Nephron (organoid): ENCODE data around the gene CDH13.

Source experiments
- H3K27ac Mint-ChIP-seq, 3 experiments: 2 replicates each; pipeline ENCODE4 v1.8.0; 2020; ENCODE audit warnings: mixed read lengths in 3 of 3, mild to moderate bottlenecking in 2 of 3, moderate library complexity in 1 of 3
- H3K27me3 Mint-ChIP-seq: 2 replicates; pipeline ENCODE4 v1.8.0; 2021; ENCODE audit warnings: low read depth, mild to moderate bottlenecking, moderate library complexity, mixed read lengths
- H3K36me3 Mint-ChIP-seq: 2 replicates; pipeline ENCODE4 v1.8.0; 2020; ENCODE audit warnings: low read depth, mixed read lengths
- H3K4me1 Mint-ChIP-seq: 2 replicates; pipeline ENCODE4 v1.8.0; 2020; ENCODE audit warnings: mixed read lengths
- H3K4me3 Mint-ChIP-seq, 3 experiments: 2 replicates each; pipeline ENCODE4 v1.8.0; 2020; ENCODE audit warnings: mild to moderate bottlenecking in 3 of 3, mixed read lengths in 3 of 3, moderate library complexity in 2 of 3
- H3K9me3 Mint-ChIP-seq: 2 replicates; pipeline ENCODE4 v1.8.0; 2020; ENCODE audit warnings: mixed read lengths
- CTCF ChIP-seq, 3 experiments: fragments of 200-600 bp; sonication (generic); IDR thresholded peaks; one replicate each; pipeline ENCODE4 v1.5.0; 2021; ENCODE audit warnings: antibody characterized with exemption in 3 of 3; ENCODE audit not compliant: unreplicated experiment in 3 of 3

The CDH13 gene

GRCh38 chr16:83807327-83807709 is 1180.5 kb downstream of the CDH13 start:
- peak overlapping the region; percentile 90 to 97 (median 92) for H3K27ac Mint-ChIP-seq
- H3K4me3 Mint-ChIP-seq, result peak overlapping the region; percentile 98 to 99 (median 99)
- no peak for TF ChIP-seq CTCF (IDR thresholded peaks at IDR 0.05; ENCODE audit: unreplicated experiment in 3 of 3)
- peaks cover 24% of the 10 kb centered on the region for H3K4me1 Mint-ChIP-seq
- peaks cover 8% of the 10 kb centered on the region for H3K27me3 Mint-ChIP-seq
- peaks cover 28% of the 10 kb centered on the region for H3K36me3 Mint-ChIP-seq
- no peaks in the 10 kb centered on the region for H3K9me3 Mint-ChIP-seq

- peak within 1 kb of the TSS; percentile 90 to 97 (median 92) for H3K27ac Mint-ChIP-seq
- no peaks in the 10 kb centered on the region for H3K9me3 Mint-ChIP-seq
- peak within 1 kb of the TSS; percentile 98 to 99 (median 99) for H3K4me3 Mint-ChIP-seq
- no peak for TF ChIP-seq CTCF (IDR thresholded peaks at IDR 0.05; ENCODE audit: unreplicated experiment in 3 of 3)
- peaks cover 34% of the 10 kb centered on the region for H3K36me3 Mint-ChIP-seq
- peaks cover 8% of the 10 kb centered on the region for H3K27me3 Mint-ChIP-seq
- peaks cover 24% of the 10 kb centered on the region for H3K4me1 Mint-ChIP-seq
These were observed 1181.2 kb downstream of the CDH13 start, which contains the start of gene HSBP1 for GRCh38 chr16:83807710-83808572. Gene HSBP1, plus strand, starts transcription at chr16:83807978. Its CDS starts 99 bp downstream, at chr16:83808077.

- peak overlapping the region; percentile 90 to 92 (median 91) for H3K27ac Mint-ChIP-seq
- no peaks in the 10 kb centered on the region for H3K9me3 Mint-ChIP-seq
- H3K4me1 Mint-ChIP-seq, result peaks cover 26% of the 10 kb centered on the region
- H3K36me3 Mint-ChIP-seq, result peaks cover 39% of the 10 kb centered on the region
- peaks cover 8% of the 10 kb centered on the region for H3K27me3 Mint-ChIP-seq
- TF ChIP-seq CTCF (IDR thresholded peaks at IDR 0.05; ENCODE audit: unreplicated experiment in 3 of 3), result no peak
- peak overlapping the region; percentile 98 to 99 (median 99) for H3K4me3 Mint-ChIP-seq
These were observed 1181.8 kb downstream of the CDH13 start for GRCh38 chr16:83808573-83809014.

GRCh38 chr16:83809092-83809491 is 1182.3 kb downstream of the CDH13 start:
- H3K9me3 Mint-ChIP-seq, result no peaks in the 10 kb centered on the region
- H3K27me3 Mint-ChIP-seq, result peaks cover 4% of the 10 kb centered on the region
- peak overlapping the region; percentile 90 to 92 (median 91) for H3K27ac Mint-ChIP-seq
- peaks cover 31% of the 10 kb centered on the region for H3K4me1 Mint-ChIP-seq
- H3K36me3 Mint-ChIP-seq, result peaks cover 39% of the 10 kb centered on the region
- H3K4me3 Mint-ChIP-seq, result peak overlapping the region; percentile 98 to 99 (median 99)
- TF ChIP-seq CTCF (IDR thresholded peaks at IDR 0.05; ENCODE audit: unreplicated experiment in 3 of 3), result no peak

- peaks cover 40% of the 10 kb centered on the region for H3K4me1 Mint-ChIP-seq
- H3K4me3 Mint-ChIP-seq, result peak overlapping the region; percentile 44 to 76 (median 48)
- no peak for TF ChIP-seq CTCF (IDR thresholded peaks at IDR 0.05; ENCODE audit: unreplicated experiment in 3 of 3)
- H3K36me3 Mint-ChIP-seq, result peaks cover 39% of the 10 kb centered on the region
- no peaks in the 10 kb centered on the region for H3K9me3 Mint-ChIP-seq
- peak overlapping the region in 2 of 3 experiments; percentile 42 to 73 for H3K27ac Mint-ChIP-seq
- H3K27me3 Mint-ChIP-seq, result peaks cover 4% of the 10 kb centered on the region
These were observed 1184.1 kb downstream of the CDH13 start for GRCh38 chr16:83810901-83811300.
